PC-3 (cell line): ENCODE measurements around the gene RGS3. TPM values are rescaled to one million over a fixed set of nuclear protein-coding genes. Genes with fewer than 3 reads are reported as not detected.
"Not testable (repeated sequence)": the region's sequence is repeated elsewhere in the genome, so short reads cannot be mapped to it uniquely, and the experiment has no call there.

Experiments used
- ATAC-seq: fragments of 200-7000 bp; cut with Tn5 transposase; 2 replicates; pipeline ENCODE4 v1.9.1; 2020; ENCODE audit warnings: mild to moderate bottlenecking, moderate library complexity
- BruUV-seq: library from RNA; stranded (reverse); fragments of 400-500 nt; replicated peaks from 2 replicates; lab custom pipeline; 2021; lab: Mats Ljungman, UMichigan
- CTCF ChIA-PET: fragments of 300-600 bp; sonication (Branson Sonifier 250); formaldehyde crosslinking; loops from one replicate; lab custom pipeline; 2022; ENCODE audit warnings: antibody characterized with exemption; lab: Charles Lee
- POLR2A ChIA-PET: fragments of 300-600 bp; sonication (Branson Sonifier 250); formaldehyde crosslinking; loops from one replicate; lab custom pipeline; 2022; ENCODE audit warnings: antibody characterized with exemption; ENCODE audit not compliant: unreplicated experiment; lab: Charles Lee
- DNase-seq: peaks from one replicate; pipeline ENCODE4 v3.0.0-alpha.2; 2015
- H2AFZ ChIP-seq: fragments of 300-600 bp; sonication (generic); 2 replicates; pipeline ENCODE4 v1.6.0; 2016; ENCODE audit warnings: antibody characterized with exemption, low read length
- H3F3A ChIP-seq: fragments of 300-600 bp; sonication (generic); one replicate; pipeline ENCODE4 v1.6.0; 2017; ENCODE audit warnings: antibody characterized with exemption, low read length, control low read depth, mild to moderate bottlenecking; ENCODE audit not compliant: unreplicated experiment
- H3K27ac ChIP-seq: fragments of 300-600 bp; sonication (generic); 2 replicates; pipeline ENCODE4 v1.5.1; 2016; ENCODE audit warnings: mild to moderate bottlenecking, low read length
- H3K27me3 ChIP-seq: fragments of 300-600 bp; sonication (generic); 2 replicates; pipeline ENCODE4 v1.6.1; 2016; ENCODE audit warnings: low read length, mixed read lengths
- H3K36me3 ChIP-seq: fragments of 300-600 bp; sonication (generic); 2 replicates; pipeline ENCODE4 v1.6.1; 2016; ENCODE audit warnings: low read depth, mixed run types, low read length, mixed read lengths
- H3K4me1 ChIP-seq: fragments of 300-600 bp; sonication (generic); 2 replicates; pipeline ENCODE4 v1.5.1; 2016; ENCODE audit warnings: low read length; ENCODE audit not compliant: insufficient read depth
- H3K4me2 ChIP-seq: fragments of 300-600 bp; sonication (generic); 2 replicates; pipeline ENCODE4 v1.6.0; 2016; ENCODE audit warnings: low read length
- H3K4me3 ChIP-seq: fragments of 300-600 bp; sonication (generic); 2 replicates; pipeline ENCODE4 v1.5.1; 2016; ENCODE audit warnings: mild to moderate bottlenecking, low read length, mixed read lengths
- H3K79me2 ChIP-seq: fragments of 300-600 bp; sonication (generic); 2 replicates; pipeline ENCODE4 v1.6.1; 2017; ENCODE audit warnings: low read length, mixed read lengths
- H3K9ac ChIP-seq: fragments of 300-600 bp; sonication (generic); 2 replicates; pipeline ENCODE4 v1.6.0; 2016; ENCODE audit warnings: mild to moderate bottlenecking, low read length
- H3K9me2 ChIP-seq: fragments of 300-600 bp; sonication (generic); replicated peaks from 2 replicates; pipeline ENCODE4 v1.6.1; 2016; ENCODE audit warnings: mixed run types, low read length, mixed read lengths
- H3K9me3 ChIP-seq: fragments of 300-600 bp; sonication (generic); 2 replicates; pipeline ENCODE4 v1.6.1; 2016; ENCODE audit warnings: low read length, mixed read lengths
- H4K20me1 ChIP-seq: fragments of 300-600 bp; sonication (generic); 2 replicates; pipeline ENCODE4 v1.6.1; 2016; ENCODE audit warnings: low read length, mixed read lengths
- CTCF ChIP-seq: fragments of 300-600 bp; sonication (generic); conservative IDR thresholded peaks from 2 replicates; pipeline ENCODE4 v1.5.1; 2017; ENCODE audit warnings: antibody characterized with exemption, low read depth, mild to moderate bottlenecking, low read length
- EZH2 ChIP-seq: fragments of 300-600 bp; sonication (generic); IDR thresholded peaks from one replicate; pipeline ENCODE4 v1.6.1; 2017; ENCODE audit warnings: antibody characterized with exemption, mild to moderate bottlenecking, low read length; ENCODE audit not compliant: unreplicated experiment
- EZH2phosphoT487 ChIP-seq: fragments of 300-600 bp; sonication (generic); IDR thresholded peaks from 2 replicates; pipeline ENCODE4 v1.6.1; 2018; ENCODE audit warnings: mild to moderate bottlenecking, antibody characterized with exemption, low read length, borderline replicate concordance
- intact Hi-C: fragments of 100-400 bp; cut with micrococcal nuclease; formaldehyde crosslinking; loops from 2 replicates; pipeline ENCODE4 v1.9.0; 2023
- total RNA-seq: library from RNA; depleted of rRNA; stranded (reverse); fragments of >200 nt; gene quantifications from 2 replicates; pipeline ENCODE4 v1.2.3, GENCODE V29; 2014

The RGS3 gene
- total RNA-seq, 1 experiment from 2014 or later, result 26.3 TPM

- Histone ChIP-seq H3K9me2 (no peaks in the 10 kb centered on the region), H2AFZ (no peak overlapping the region), H3K9ac (no peak overlapping the region), H3K27ac (no peak overlapping the region), H3K4me3 (no peak overlapping the region), H3K79me2 (no peaks in the 10 kb centered on the region), H4K20me1 (no peaks in the 10 kb centered on the region), H3K27me3 (no peaks in the 10 kb centered on the region), H3K4me2 (no peak overlapping the region), H3K9me3 (no peaks in the 10 kb centered on the region), H3K4me1 (no peaks in the 10 kb centered on the region), H3F3A (no peaks in the 10 kb centered on the region), H3K36me3 (no peaks in the 10 kb centered on the region)
- no peak for TF ChIP-seq EZH2
- TF ChIP-seq CTCF, result no peak
- TF ChIP-seq EZH2phosphoT487, result no peak
- no TSS peak for BruUV-seq
- intact Hi-C loops, result no loop called here
- ChIA-PET CTCF (no interaction called here), POLR2A (no interaction called here)
- DNase-seq, result no peak
- ATAC-seq, result no peak
Observed at GRCh38 chr9:113638897-113639296, 175.4 kb downstream of the RGS3 start.

- H3K9me2 ChIP-seq, DNase-seq, H3K9me3 ChIP-seq, H3K9ac ChIP-seq, H4K20me1 ChIP-seq, POLR2A ChIA-PET, CTCF ChIA-PET, H3K79me2 ChIP-seq, H3K4me2 ChIP-seq, ATAC-seq, BruUV-seq, H3K4me3 ChIP-seq, H3K27me3 ChIP-seq, H3K27ac ChIP-seq, H3K4me1 ChIP-seq, H3K36me3 ChIP-seq, H3F3A ChIP-seq, H2AFZ ChIP-seq, intact Hi-C loops: not testable (repeated sequence)
Observed at GRCh38 chr9:113639411-113639970, 176.0 kb downstream of the RGS3 start.

- ATAC-seq (peak; percentile 27; the same call in 1 of the 2 replicates), DNase-seq (no peak)
- Histone ChIP-seq H3K27ac (no peak overlapping the region), H3K9ac (no peak overlapping the region), H3K4me2 (no peak overlapping the region), H4K20me1 (no peaks in the 10 kb centered on the region), H3K79me2 (no peaks in the 10 kb centered on the region), H3K9me2 (no peaks in the 10 kb centered on the region), H3K4me1 (no peaks in the 10 kb centered on the region), H3K4me3 (no peak overlapping the region), H3F3A (no peaks in the 10 kb centered on the region), H2AFZ (no peak overlapping the region), H3K27me3 (no peaks in the 10 kb centered on the region), H3K9me3 (no peaks in the 10 kb centered on the region), H3K36me3 (no peaks in the 10 kb centered on the region)
- BruUV-seq, result no TSS peak
- POLR2A ChIA-PET, result interaction anchor here (0.7 kb wide), 1 partner anchor 194 kb away, joined by 3 read pairs; no protein-coding TSS in a partner anchor
- CTCF ChIA-PET, result interaction anchor here (1.0 kb wide), 1 partner anchor 18 kb away, joined by 3 read pairs; no protein-coding TSS in a partner anchor
- TF ChIP-seq EZH2, result no peak
- TF ChIP-seq CTCF, result no peak
- no peak for TF ChIP-seq EZH2phosphoT487
- intact Hi-C loops, result no loop called here
Observed at GRCh38 chr9:113640418-113640817, 176.9 kb downstream of the RGS3 start.
